Panc1 (cell line): Measurements from ENCODE around the gene MYO18A. TPM values are rescaled to one million over a fixed set of nuclear protein-coding genes. Genes with fewer than 3 reads are reported as not detected.

ENCODE experiments used
- ATAC-seq: fragments of 200-7000 bp; cut with Tn5 transposase; 2 replicates; pipeline ENCODE4 v1.9.1; 2020; ENCODE audit warnings: mild to moderate bottlenecking, moderate library complexity
- BruUV-seq: library from RNA; stranded (reverse); fragments of 400-500 nt; replicated peaks from 2 replicates; lab custom pipeline; 2021; lab: Mats Ljungman, UMichigan
- CTCF ChIA-PET: fragments of 300-600 bp; sonication (Branson Sonifier 250); formaldehyde crosslinking; loops from one replicate; lab custom pipeline; 2022; ENCODE audit warnings: antibody characterized with exemption; lab: Charles Lee
- POLR2A ChIA-PET: fragments of 300-600 bp; sonication (Branson Sonifier 250); formaldehyde crosslinking; loops from one replicate; lab custom pipeline; 2022; ENCODE audit warnings: antibody characterized with exemption; lab: Charles Lee
- DNase-seq: peaks from one replicate; pipeline ENCODE4 v3.0.0-alpha.2; 2010; ENCODE audit warnings: low read depth, low spot score
- H3K27ac ChIP-seq: 2 replicates; pipeline ENCODE4 v1.5.1; 2011; ENCODE audit warnings: mild to moderate bottlenecking, low read length, inconsistent platforms
- H3K27me3 ChIP-seq: fragments of 200-500 bp; sonication (Bioruptor generic); 2 replicates; pipeline ENCODE4 v1.6.0; 2014; ENCODE audit warnings: low read length, inconsistent platforms; ENCODE audit not compliant: control insufficient read depth, insufficient read depth
- H3K36me3 ChIP-seq: fragments of 200-500 bp; sonication (Bioruptor generic); 2 replicates; pipeline ENCODE4 v1.5.1; 2014; ENCODE audit warnings: inconsistent platforms, mild to moderate bottlenecking, low read length, moderate library complexity; ENCODE audit not compliant: control insufficient read depth, insufficient read depth
- H3K4me1 ChIP-seq: 2 replicates; pipeline ENCODE4 v1.5.1; 2011; ENCODE audit warnings: inconsistent platforms, mild to moderate bottlenecking, low read length, moderate library complexity; ENCODE audit not compliant: control insufficient read depth, insufficient read depth
- H3K4me3 ChIP-seq, 2 experiments: 2 replicates each; pipeline ENCODE4 v1.5.1; 2011 to 2012; ENCODE audit warnings: low read depth in 2 of 2, low read length in 2 of 2, mild to moderate bottlenecking in 2 of 2, inconsistent platforms in 1 of 2, moderate library complexity in 1 of 2
- H3K9me3 ChIP-seq: fragments of 200-500 bp; sonication (Bioruptor generic); 2 replicates; pipeline ENCODE4 v1.5.1; 2014; ENCODE audit warnings: low read depth, mild to moderate bottlenecking, inconsistent platforms, low read length, moderate library complexity; ENCODE audit not compliant: control insufficient read depth, insufficient read depth
- CTCF ChIP-seq: fragments of 450-650 bp; IDR thresholded peaks from 2 replicates; pipeline ENCODE4 v1.5.1; 2017; ENCODE audit warnings: mild to moderate bottlenecking
- POLR2AphosphoS5 ChIP-seq: IDR thresholded peaks from 2 replicates; pipeline ENCODE4 v1.6.1; 2012; ENCODE audit warnings: mild to moderate bottlenecking, low read depth, low read length, moderate library complexity
- REST ChIP-seq, 2 experiments: IDR thresholded peaks; 2 replicates each; pipeline ENCODE4 v1.6.1; 2011 to 2012; ENCODE audit warnings: low read depth in 2 of 2, control low read depth in 1 of 2, low read length in 1 of 2, mild to moderate bottlenecking in 1 of 2, moderate library complexity in 1 of 2; ENCODE audit not compliant: insufficient read depth in 1 of 2
- SIN3A ChIP-seq: IDR thresholded peaks from 2 replicates; pipeline ENCODE4 v1.6.1; 2012; ENCODE audit warnings: low read depth, mild to moderate bottlenecking, low read length, moderate library complexity, borderline replicate concordance; ENCODE audit not compliant: insufficient read depth
- TCF7L2 ChIP-seq: IDR thresholded peaks from 2 replicates; pipeline ENCODE4 v1.6.1; 2011; ENCODE audit warnings: mild to moderate bottlenecking, low read depth, low read length, inconsistent platforms
- in situ Hi-C: cut with HindIII; loops from 2 replicates; pipeline ENCODE4 v1.10.0; 2016; ENCODE audit warnings: low sequenced_read_pairs, low pct_unique_long_range_greater_than_20kb
- intact Hi-C: fragments of 100-400 bp; cut with micrococcal nuclease; formaldehyde crosslinking; loops from one replicate; pipeline ENCODE4 v1.10.0; 2022; ENCODE audit not compliant: unreplicated experiment
- total RNA-seq: library from RNA; stranded (reverse); gene quantifications from one replicate; pipeline ENCODE4 v1.2.1, GENCODE V29; 2021; ENCODE audit not compliant: unreplicated experiment

The MYO18A gene
- total RNA-seq, 1 experiment from 2014 or later: 108 TPM

- Histone ChIP-seq H3K27ac (no peak overlapping the region), H3K4me1 (no peaks in the 10 kb centered on the region), H3K36me3 (no peaks in the 10 kb centered on the region), H3K9me3 (no peaks in the 10 kb centered on the region), H3K27me3 (no peaks in the 10 kb centered on the region), H3K4me3 (no peak overlapping the region)
- ATAC-seq: no peak
- intact Hi-C loops: no loop called here
- CTCF ChIA-PET: interaction anchor here (0.5 kb wide), 2 partner anchors 24 to 233 kb away, joined by 3 to 4 read pairs; no protein-coding TSS in a partner anchor
- no peak for TF ChIP-seq REST (IDR thresholded peaks at IDR 0.05; ENCODE audit: insufficient read depth in 1 of 2, low read depth in 2 of 2, low read length in 1 of 2)
- no peak for TF ChIP-seq CTCF
- no peak for TF ChIP-seq TCF7L2
- no peak for TF ChIP-seq POLR2AphosphoS5
- no peak for TF ChIP-seq SIN3A
- no peak for DNase-seq
- in situ Hi-C loops: no loop called here
- POLR2A ChIA-PET: interaction anchor here (0.6 kb wide), 1 partner anchor 11 kb away, joined by 4 read pairs; no protein-coding TSS in a partner anchor
- BruUV-seq: no TSS peak
Measured at GRCh38 chr17:29195465-29196081, 15.4 kb upstream of the MYO18A start.

- Histone ChIP-seq H3K4me1 (no peaks in the 10 kb centered on the region), H3K9me3 (no peaks in the 10 kb centered on the region), H3K27me3 (no peaks in the 10 kb centered on the region), H3K4me3 (no peak overlapping the region), H3K36me3 (no peaks in the 10 kb centered on the region), H3K27ac (no peak overlapping the region)
- DNase-seq: no peak
- POLR2A ChIA-PET: no interaction called here
- BruUV-seq: no TSS peak
- CTCF ChIA-PET: no interaction called here
- in situ Hi-C loops (no loop called here), intact Hi-C loops (no loop called here)
- no peak for ATAC-seq
- no peak for TF ChIP-seq SIN3A
- no peak for TF ChIP-seq TCF7L2
- no peak for TF ChIP-seq REST (IDR thresholded peaks at IDR 0.05; ENCODE audit: insufficient read depth in 1 of 2, low read depth in 2 of 2, low read length in 1 of 2)
- no peak for TF ChIP-seq CTCF
- TF ChIP-seq POLR2AphosphoS5: no peak
Measured at GRCh38 chr17:29194669-29195068, 14.5 kb upstream of the MYO18A start.
